Stimulated activated CD8-positive, alpha-beta memory T cell treated with anti-CD3 and anti-CD28 coated beads, Interleukin-15, amount 100 ng/mL, for 24 hours (primary cell): Measurements from ENCODE around the gene NFE2.
A peak's percentile ranks its signal among the peaks of the same experiment; 100 is the strongest.
"Not testable (repeated sequence)": the region's sequence is repeated elsewhere in the genome, so short reads cannot be mapped to it uniquely, and the experiment has no call there.

Experiments used
- DNase-seq: peaks from one replicate; pipeline ENCODE4 v3.0.0-alpha.2; 2020; ENCODE audit warnings: low read depth

NFE2 gene

GRCh38 chr12:54300732-54301427 lies at the start of gene NFE2:
Gene NFE2 (minus strand): TSS chr12:54301015. CDS start chr12:54295248, 5,767 bp downstream.
- no peak for DNase-seq

- DNase-seq, result no peak
Measured at GRCh38 chr12:54349679-54350078, 48.9 kb upstream of the NFE2 start.

- DNase-seq, result no peak
Measured at GRCh38 chr12:54349036-54349435, 48.2 kb upstream of the NFE2 start.

- DNase-seq, result no peak
Measured at GRCh38 chr12:54341378-54342300, 40.8 kb upstream of the NFE2 start.

GRCh38 chr12:54340846-54341245 lies 40.0 kb upstream of the NFE2 start:
- DNase-seq, result no peak

GRCh38 chr12:54338698-54339296 lies 38.0 kb upstream of the NFE2 start:
- DNase-seq, result no peak

- DNase-seq, result no peak
Measured at GRCh38 chr12:54337854-54338650, 37.2 kb upstream of the NFE2 start.

- DNase-seq, result no peak
Measured at GRCh38 chr12:54337280-54337842, 36.5 kb upstream of the NFE2 start.

- no peak for DNase-seq
Measured at GRCh38 chr12:54333420-54334034, 32.7 kb upstream of the NFE2 start.

- DNase-seq, result no peak
Measured at GRCh38 chr12:54331461-54331860, 30.6 kb upstream of the NFE2 start.

GRCh38 chr12:54330442-54330841 lies 29.6 kb upstream of the NFE2 start:
- no peak for DNase-seq

GRCh38 chr12:54329759-54330158 lies 28.9 kb upstream of the NFE2 start:
- DNase-seq, result no peak

GRCh38 chr12:54328595-54329337 lies 28.0 kb upstream of the NFE2 start:
- no peak for DNase-seq

- DNase-seq, result not testable (repeated sequence)
Measured at GRCh38 chr12:54325442-54326109, 24.8 kb upstream of the NFE2 start.

- DNase-seq, result peak; percentile 70
Measured at GRCh38 chr12:54324617-54325441, 24.0 kb upstream of the NFE2 start, which contains the start of gene COPZ1. Gene COPZ1 (plus strand): TSS chr12:54325131. CDS start chr12:54325164, 33 bp downstream.

- DNase-seq, result no peak
Measured at GRCh38 chr12:54321363-54321762, 20.5 kb upstream of the NFE2 start.

- DNase-seq, result not testable (repeated sequence)
Measured at GRCh38 chr12:54312309-54312708, 11.5 kb upstream of the NFE2 start.

- no peak for DNase-seq
Measured at GRCh38 chr12:54311051-54311450, 10.2 kb upstream of the NFE2 start.
